KBM-7 (cell line): ENCODE measurements around the gene CCDC24.

ENCODE experiments used
- DNase-seq: peaks from one replicate; pipeline ENCODE4 v3.0.0-alpha.2; 2015
- in situ Hi-C: fragments of 300-500 bp; cut with MboI; formaldehyde crosslinking; loops from 2 replicates; pipeline ENCODE4 v1.14.3; 2020; ENCODE audit warnings: low sequenced_read_pairs, low pct_unique_long_range_greater_than_20kb, mixed read lengths

CCDC24 gene

DNA sequence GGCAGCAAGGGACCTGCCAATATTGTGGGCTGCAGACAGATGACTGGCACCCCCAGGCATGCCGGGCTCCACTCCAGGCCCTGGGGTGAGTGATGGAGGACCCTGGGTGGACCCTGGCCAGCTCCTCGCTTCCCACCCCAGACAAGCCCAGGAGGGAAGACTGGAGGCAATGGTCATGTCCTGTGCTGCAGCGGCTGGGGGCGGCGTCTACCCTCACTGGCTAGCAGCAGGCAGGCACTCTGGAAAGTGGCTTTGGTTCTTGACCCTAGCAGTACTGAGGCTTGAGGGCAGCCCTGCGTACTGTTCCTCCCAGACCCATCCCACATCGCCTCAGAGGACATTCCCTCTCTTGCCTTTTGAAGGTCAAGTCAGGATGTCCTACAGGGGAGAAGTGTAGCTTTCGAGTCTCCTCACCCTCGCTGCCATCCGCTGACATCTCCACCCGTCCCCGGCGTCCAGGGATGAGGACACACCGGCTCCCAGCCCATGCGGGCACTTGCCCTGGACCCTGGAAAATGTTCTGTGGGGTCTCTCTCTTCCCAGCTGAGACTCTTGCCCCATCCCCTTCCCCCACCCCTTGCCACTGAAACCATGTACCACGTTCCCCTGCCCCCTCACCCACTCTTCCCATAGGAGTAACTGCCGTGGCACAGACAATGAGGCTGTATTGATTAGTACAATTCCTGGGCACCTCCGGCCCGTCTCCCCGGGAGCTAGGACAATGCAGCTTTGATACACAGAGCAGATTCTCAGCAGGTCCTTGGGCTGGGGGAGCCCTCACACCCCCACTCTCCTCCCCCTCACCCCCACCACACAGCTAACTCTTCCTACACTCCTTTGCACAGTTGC is 24.9 kb downstream of the CCDC24 start:
- DNase-seq: no peak
- in situ Hi-C loops: no loop called here

DNA sequence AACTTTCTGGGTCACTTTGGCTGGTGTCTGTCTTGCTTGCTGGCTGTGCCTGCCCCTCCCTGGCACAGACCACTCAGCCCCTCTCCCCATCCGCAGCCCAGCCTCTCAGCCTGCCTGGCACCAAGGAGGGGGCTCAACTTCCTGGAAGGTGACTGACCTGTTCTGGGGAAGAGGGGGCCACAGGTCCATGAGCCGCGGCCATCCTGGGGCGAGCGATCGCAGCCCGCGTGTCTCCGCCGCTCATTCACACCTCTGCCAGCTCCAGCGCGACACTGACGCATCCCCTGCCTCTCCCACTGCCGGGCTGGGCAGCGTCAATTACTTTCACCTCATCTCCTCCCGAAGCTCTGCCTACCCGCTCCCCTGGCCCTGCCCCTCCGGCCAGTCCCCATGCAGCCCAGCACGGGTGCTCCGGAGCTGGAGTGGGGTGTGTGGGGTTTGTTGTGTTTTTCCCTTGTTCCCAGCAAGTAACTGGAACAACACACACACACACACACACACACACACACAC is 25.5 kb downstream of the CCDC24 start:
- in situ Hi-C loops: no loop called here

GRCh38 chr1:44019466-44019948 is 28.1 kb downstream of the CCDC24 start:
- in situ Hi-C loops: no loop called here
- no peak for DNase-seq

More for the DNA sequence above, 25.5 kb downstream of the CCDC24 start:
- no peak for DNase-seq

DNA sequence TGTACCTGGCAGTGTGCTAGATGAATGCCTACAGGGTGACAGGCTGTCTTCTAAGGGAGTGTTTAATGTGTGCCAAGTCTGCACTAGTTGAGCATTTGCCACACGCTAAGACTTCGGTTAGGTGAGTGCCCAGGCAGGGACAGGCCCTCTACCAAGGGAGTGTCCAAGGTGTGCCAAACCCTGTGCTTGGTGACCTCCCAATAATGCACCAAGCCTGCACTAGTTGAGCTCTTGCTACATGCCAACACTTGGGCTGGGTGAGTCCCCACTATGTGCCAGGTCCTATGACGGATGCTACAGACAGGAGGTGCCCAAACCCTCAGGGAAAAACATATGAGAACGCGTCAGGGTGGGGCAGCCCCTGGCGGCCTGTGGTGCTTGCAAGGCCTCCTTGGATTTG is 29.1 kb downstream of the CCDC24 start:
- DNase-seq: no peak
- in situ Hi-C loops: no loop called here

DNA sequence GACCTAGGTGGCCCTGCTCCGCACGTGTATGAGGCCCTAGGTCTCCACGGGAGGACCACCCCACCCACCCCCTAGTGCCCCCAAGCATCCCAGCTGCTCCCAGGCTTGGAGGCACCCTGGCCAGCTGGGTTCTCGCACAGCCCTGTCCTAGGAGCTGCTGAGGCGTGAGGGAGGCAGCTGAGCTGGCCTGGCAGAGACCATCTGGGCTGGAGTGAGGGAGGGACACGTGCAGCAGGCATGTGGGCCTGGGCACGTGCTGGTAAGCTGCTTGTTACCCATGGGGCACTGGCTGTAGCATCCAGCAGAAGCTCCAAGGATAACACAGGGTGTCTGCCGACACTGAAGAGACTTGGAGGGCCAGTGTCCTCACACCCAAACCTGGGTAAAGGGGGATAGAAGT is 29.8 kb downstream of the CCDC24 start:
- DNase-seq: no peak
- in situ Hi-C loops: no loop called here

DNA sequence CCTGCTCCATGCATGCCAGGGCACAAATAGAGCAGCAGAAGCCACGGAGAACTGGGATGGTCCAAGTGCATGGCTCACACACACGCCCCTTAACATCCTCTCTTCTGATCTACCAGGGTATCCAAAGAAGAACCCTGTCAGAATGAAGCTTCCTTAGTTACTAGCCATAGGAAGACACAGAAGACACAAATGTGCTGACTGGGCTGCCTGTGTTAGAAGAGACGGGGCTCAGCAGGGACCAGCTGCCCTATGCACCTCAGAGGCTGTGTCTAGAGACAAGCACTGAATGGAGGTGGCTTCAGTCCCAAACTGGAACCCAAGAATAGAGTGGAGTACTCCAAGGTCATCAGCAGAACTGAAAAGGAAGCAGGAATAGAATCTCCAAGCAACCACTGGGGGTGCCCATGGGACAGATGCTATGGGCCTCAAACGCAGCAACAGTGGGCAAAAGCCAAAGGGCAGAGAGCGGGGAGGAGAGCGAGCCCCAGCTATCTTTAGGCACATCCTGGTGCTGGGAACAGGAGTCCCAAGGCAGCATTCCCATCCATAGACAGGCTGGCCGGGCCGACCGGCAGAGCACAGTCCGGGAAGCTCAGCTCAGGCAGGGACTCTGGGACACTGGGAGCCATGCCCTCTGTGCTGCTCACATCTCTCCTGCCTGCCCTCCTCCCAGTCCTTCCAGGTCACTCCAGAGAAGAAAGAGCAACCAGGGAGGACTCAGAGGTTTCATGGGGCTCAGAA is 30.4 kb downstream of the CCDC24 start:
- in situ Hi-C loops: no loop called here
- no peak for DNase-seq

- no peak for DNase-seq
- in situ Hi-C loops: no loop called here
Observed at GRCh38 chr1:44024031-44024902, 32.9 kb downstream of the CCDC24 start.

GRCh38 chr1:44024903-44025525 is 33.6 kb downstream of the CCDC24 start:
- DNase-seq: no peak
- in situ Hi-C loops: no loop called here

GRCh38 chr1:44025816-44026215 is 34.4 kb downstream of the CCDC24 start:
- in situ Hi-C loops: no loop called here

DNA sequence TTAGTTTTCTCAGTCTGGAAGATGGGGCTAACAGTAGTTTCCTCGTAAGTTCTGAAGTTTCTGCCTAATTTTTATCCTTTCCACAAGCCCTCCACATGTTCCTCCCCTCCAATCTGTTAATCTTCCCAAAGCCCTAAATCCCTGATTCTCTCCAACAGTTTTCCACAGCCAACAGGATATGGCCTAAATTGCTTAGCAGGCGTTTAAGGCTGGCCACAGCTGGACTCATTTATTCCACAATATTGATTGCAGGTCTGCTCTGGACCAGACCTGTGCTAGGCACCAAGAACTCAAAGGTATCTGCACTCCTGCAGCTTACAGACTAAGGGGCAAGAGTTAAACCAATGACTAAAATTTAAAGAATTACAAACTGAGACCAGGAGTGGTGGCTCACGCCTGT is 35.9 kb downstream of the CCDC24 start:
- in situ Hi-C loops: no loop called here
- DNase-seq: no peak

More at GRCh38 chr1:44025816-44026215, 34.4 kb downstream of the CCDC24 start:
- DNase-seq: no peak

DNA sequence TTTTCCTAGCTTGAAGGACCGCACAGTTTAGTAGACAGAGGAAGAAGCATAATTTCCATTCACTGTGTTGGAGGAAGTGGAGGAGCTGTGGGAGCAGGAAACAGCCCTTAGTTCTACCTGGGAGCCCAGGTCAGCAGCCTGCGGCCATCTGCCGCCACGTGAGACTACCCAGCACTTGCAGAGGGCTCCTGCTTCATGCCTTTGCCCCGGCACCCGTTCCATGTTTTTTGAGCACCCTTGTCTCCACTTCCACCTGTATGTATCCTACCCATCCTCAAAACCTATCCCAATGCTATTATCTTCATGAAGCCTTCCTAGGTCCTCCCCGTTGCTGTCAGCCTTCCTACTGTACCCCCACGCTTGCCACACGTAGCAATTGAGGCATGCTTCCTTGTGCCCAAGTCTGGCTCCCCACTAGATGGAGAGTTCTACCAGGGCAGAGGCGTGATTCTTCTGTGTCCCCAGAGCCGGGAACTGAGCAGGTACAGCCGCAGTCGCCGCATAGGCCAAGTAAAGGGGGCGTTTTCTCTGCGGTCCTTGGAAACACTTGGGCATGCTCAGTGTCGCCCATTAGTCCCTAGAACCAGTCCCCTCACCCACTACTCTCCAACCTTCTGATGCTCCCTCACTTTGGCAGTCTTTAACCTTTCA is 38.0 kb downstream of the CCDC24 start:
- DNase-seq: no peak
- in situ Hi-C loops: no loop called here

DNA sequence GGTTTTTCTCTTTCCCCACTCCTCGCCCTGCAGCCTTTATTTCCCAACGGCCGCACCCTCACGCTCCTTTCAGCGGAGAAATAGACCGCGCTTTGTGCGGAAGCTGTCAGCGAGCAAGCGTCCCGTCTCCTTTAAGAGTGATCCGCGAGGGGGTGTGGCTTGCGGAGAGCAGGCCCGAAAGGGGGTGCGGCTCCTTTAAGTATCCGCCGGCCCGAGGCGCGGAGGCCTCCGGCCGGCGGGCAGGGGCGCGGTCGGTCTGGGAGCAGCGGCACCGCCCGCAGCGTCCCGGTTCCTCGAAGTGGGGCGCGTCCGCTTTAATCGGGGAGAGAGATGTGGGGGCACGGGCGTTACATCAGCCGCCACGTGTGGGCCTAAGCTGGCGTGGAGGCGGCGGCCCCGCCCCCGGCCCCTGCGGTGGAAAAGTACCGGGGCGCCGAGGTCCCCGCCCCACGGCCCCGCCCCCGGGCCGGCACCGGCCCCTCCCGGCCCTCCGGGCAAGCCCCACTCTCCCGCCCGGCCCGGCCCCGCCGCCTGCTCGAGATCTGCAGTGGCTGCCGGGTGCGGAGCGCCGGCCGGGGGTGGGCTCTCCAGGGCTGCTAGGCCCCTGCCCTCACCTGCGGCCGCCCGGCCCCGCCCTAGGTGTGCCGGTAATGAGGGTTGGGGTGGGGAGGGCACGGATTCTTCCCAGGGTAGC is 38.7 kb downstream of the CCDC24 start:
- DNase-seq: peak; percentile 93
- in situ Hi-C loops: no loop called here

DNA sequence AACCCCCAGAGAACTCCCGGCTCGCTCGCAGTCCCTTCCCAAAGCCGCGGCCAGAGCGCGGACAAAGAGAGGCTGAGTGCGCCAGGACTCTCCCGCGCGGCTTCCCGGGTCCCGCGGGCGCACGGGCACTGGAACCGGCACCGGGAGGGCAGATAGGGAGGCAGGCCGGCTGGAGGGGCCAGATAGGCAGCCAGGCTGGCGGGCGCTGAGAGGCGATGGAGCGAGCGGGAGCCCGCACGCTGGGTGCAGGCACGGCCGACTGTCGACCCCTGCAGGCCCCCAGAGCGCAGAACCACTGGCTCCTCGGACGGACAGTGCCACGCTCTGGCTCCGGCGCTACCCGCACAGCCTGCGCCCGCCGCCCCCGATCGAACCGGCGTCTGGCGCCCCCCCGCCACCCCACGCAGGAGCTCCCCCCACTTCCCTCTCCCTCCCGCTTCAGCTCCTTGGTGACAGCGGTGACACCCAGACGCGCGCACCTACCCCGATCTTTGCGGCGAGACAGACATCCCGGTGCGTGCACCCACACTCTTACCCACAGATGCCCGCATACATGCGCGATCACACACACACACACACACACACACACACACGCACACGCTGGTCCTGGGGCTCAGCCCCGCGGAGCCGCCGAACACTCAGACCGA is 39.3 kb downstream of the CCDC24 start:
- in situ Hi-C loops: no loop called here
- peak; percentile 60 for DNase-seq

GRCh38 chr1:44031252-44032169 is 40.1 kb downstream of the CCDC24 start, which contains the start of gene SLC6A9:
SLC6A9 (minus strand) TSS chr1:44031462; CDS start chr1:44024277, 7,185 bp downstream.
- in situ Hi-C loops: no loop called here
- DNase-seq: peak; percentile 52

DNA sequence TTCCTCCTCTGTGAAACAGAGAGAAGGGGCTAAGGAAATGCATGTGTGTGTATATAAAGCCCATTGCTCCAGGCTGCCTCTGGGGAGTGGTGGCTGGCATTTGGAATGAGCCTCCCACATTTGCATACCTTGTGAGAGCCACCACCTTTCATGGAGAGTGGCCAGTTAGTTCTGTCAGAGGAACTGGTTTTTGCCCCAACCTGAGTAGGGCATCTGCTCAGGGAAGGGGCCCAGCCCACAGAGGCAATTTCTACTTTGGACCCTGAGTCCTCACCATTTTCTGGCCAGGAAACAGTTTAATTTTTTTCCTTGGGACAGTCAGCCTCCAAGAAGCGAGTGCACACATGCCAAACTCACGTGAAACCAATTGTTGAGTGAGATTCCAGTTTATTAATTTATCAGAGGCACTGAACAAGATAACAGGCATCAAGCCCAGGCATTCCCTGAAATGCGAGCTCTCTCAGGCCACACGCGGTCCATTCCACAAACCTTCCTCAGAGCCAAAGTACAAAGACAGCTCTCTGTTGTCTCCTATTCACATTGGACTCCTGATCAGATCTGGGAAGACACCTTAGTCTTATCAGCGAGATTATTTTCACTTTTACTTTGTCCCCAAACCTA is 40.9 kb downstream of the CCDC24 start:
- in situ Hi-C loops: no loop called here
- no peak for DNase-seq

GRCh38 chr1:44033041-44033575 is 41.7 kb downstream of the CCDC24 start:
- in situ Hi-C loops: no loop called here
- DNase-seq: no peak
